Retinal pigment epithelial cell (primary cell): ENCODE results near the gene ETNK2.

Experiments used
- DNase-seq: peaks from one replicate; pipeline ENCODE4 v3.0.0-alpha.2; 2010; ENCODE audit warnings: low read depth
- H3K4me3 ChIP-seq: 2 replicates; pipeline ENCODE4 v1.5.1; 2011; ENCODE audit warnings: mild to moderate bottlenecking, low read length, control low read depth, moderate library complexity
- TF ChIP-seq, protein P1 (sequence below): conservative IDR thresholded peaks from 2 replicates; pipeline ENCODE4 v1.5.1; 2011; ENCODE audit warnings: low read depth, low read length, control low read depth, inconsistent platforms

ETNK2 gene

DNA sequence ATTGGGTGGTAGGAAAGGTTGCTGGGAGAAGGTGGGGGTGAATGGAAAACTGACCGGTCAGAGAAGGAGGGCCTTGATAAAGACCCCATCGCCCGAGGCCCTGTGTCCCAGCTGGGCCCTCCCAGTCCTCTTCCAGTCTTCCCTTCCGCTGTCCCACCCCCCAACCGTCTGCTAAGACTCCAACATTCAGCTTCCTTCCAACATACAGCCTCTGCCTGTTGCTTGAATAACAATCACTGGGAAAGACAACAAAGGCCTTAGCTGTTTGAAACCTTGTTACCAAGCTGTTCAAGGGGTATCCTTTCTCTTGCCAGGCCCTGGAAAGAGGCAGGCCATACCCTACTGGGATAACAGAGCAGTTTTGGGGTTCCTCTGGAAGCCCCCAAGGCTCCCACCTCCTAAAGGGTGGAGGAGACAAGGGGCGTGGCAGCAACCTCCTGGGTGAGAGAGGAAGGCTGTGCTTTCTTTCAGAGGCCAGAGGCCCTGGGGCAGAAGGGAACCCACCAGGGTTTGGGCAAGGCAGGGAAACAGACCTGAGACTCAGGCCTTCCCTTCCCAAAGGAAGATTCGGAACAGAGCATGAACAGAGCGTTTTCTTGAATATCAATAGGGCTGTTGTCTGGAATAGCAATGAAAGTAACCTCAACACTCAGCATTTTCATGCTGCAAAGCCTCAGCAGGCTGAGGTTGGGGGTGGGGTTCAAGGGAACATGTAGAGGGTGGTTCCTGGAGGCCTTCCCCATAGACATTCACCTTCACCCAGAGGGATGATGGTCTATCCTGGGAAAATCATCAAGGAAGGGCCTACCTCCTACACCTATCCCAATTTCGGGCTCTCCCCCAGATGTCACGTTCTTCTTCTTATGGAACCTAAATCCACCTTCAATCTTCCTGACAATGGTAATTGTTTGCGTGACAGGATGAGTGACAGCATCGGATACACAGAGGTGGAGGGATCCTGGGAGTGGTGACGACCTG lies 4.1 kb downstream of the ETNK2 start:
- no peak overlapping the region for H3K4me3 ChIP-seq
- DNase-seq = no peak
- TF ChIP-seq, protein P1, sequence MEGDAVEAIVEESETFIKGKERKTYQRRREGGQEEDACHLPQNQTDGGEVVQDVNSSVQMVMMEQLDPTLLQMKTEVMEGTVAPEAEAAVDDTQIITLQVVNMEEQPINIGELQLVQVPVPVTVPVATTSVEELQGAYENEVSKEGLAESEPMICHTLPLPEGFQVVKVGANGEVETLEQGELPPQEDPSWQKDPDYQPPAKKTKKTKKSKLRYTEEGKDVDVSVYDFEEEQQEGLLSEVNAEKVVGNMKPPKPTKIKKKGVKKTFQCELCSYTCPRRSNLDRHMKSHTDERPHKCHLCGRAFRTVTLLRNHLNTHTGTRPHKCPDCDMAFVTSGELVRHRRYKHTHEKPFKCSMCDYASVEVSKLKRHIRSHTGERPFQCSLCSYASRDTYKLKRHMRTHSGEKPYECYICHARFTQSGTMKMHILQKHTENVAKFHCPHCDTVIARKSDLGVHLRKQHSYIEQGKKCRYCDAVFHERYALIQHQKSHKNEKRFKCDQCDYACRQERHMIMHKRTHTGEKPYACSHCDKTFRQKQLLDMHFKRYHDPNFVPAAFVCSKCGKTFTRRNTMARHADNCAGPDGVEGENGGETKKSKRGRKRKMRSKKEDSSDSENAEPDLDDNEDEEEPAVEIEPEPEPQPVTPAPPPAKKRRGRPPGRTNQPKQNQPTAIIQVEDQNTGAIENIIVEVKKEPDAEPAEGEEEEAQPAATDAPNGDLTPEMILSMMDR = no peak

- no peak overlapping the region for H3K4me3 ChIP-seq
- DNase-seq = no peak
- TF ChIP-seq, protein P1 = no peak
These were observed 4.9 kb downstream of the ETNK2 start for GRCh38 chr1:204146965-204147364.

DNA sequence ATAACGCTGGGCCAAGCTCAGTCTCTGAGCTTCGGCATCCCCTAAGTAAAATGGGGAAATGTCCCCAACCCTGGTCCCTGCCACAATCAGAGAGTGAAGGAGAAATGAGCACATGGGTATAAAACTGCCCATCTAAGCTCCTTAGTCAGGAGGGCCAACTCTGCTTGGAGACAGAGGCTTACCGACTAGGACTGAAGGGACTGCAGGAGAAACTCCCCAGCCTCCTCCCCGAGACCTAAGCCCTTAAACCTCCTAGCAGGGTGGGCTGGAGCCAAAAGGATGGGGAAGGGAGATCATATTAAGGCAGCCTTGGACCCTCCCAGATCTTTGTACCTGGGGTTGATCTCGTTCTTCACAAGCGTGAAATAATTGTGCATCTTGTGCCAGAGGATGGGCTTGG lies 5.5 kb downstream of the ETNK2 start:
- no peak for DNase-seq
- H3K4me3 ChIP-seq = no peak overlapping the region
- TF ChIP-seq, protein P1 = no peak

GRCh38 chr1:204145033-204145504 lies 6.8 kb downstream of the ETNK2 start:
- TF ChIP-seq, protein P1 = no peak
- DNase-seq = no peak
- no peak overlapping the region for H3K4me3 ChIP-seq

DNA sequence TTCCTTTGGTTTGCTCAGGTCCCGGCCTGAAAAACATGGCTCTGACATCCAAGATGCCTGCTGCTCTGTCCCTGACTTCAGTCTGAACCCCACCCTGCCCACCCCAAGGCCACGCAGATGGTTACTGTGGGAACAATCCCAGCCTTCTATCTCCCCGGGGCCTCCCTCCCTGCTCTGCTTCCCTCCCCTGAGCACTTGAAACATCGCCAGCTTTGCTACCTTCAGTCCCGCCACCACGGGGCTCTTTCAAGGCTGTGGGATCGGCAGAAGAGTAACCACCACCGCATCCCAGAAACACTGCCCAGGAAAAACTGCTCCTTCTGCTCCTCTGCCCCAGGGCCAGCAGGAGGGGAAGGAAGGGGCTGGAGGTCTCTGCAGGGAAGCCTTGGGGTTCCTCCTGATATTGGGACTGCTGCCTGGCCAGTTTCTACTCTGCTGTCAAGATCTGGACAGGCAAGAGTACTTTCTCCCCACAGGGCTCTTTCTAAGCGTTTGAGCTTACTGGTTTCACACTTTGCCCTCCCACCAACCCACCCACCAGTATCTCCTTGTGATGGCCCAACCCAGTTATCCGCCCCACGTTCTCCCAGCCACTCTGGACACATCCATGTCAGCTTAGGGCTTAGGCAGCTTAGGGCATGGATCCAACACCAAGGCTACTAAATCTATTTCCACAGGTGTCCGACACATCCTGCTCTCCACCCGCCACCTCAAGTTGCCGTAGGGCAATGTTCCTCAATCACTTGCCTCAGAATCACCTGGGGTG lies 8.4 kb downstream of the ETNK2 start:
- TF ChIP-seq, protein P1 = no peak
- H3K4me3 ChIP-seq = no peak overlapping the region
- DNase-seq = no peak

- TF ChIP-seq, protein P1 = no peak
- no peak for DNase-seq
- no peak overlapping the region for H3K4me3 ChIP-seq
These were observed 9.5 kb downstream of the ETNK2 start for GRCh38 chr1:204142032-204142974.
